ENCODE data around the gene ZNF573. TPM values are rescaled to one million over a fixed set of nuclear protein-coding genes. Genes with fewer than 3 reads are reported as not detected.

ZNF573 gene
- total RNA-seq, 1 experiment from 2014 or later, result 17.5 TPM

- peak overlapping the region in 1 of 3 experiments; percentile 95; a peak in 1 of 7 replicates for H3K27ac Mint-ChIP-seq
- peaks cover 27 to 29% of the 10 kb centered on the region in 2 experiments for H3K4me1 Mint-ChIP-seq
- H3K4me1 ChIP-seq (ENCODE audit: insufficient read depth, low read length), result peaks cover 8% of the 10 kb centered on the region; the same call in 1 of the 2 replicates
- no peaks in the 10 kb centered on the region for H3K27me3 ChIP-seq (ENCODE audit: insufficient read depth, low read length)
- no peak for DNase-seq
- H3K9me3 Mint-ChIP-seq, result no peaks in the 10 kb centered on the region
- H3K56ac ChIP-seq (ENCODE audit: insufficient read length, low read depth, low read length), result no peak overlapping the region
- H2BK5ac ChIP-seq (ENCODE audit: insufficient read length, low read length), result no peak overlapping the region
- no peak overlapping the region for H2AK5ac ChIP-seq (ENCODE audit: insufficient read length, low read length)
- H3K14ac ChIP-seq (ENCODE audit: insufficient read depth, low read length), result no peak overlapping the region
- H3K9ac ChIP-seq (ENCODE audit: extremely low read depth, insufficient read length, low read length), result no peak overlapping the region
- no peak overlapping the region for H3K27ac ChIP-seq (ENCODE audit: insufficient read length, low read depth, low read length)
- WGBS (ENCODE audit: extremely low coverage, insufficient read length, low lambda C conversion rate), result no CpG with 5 or more reads among the region's 8 CpGs
- H2AFZ ChIP-seq (ENCODE audit: low read length), result no peak overlapping the region
- H3K36me3 Mint-ChIP-seq (ENCODE audit: insufficient read depth in 1 of 3, low read depth in 3 of 3), result peaks cover 2 to 7% (median 6%) of the 10 kb centered on the region in 3 experiments; a peak in 4 of 7 replicates
- no peak overlapping the region for H3T11ph ChIP-seq (ENCODE audit: low read length)
- H2BK12ac ChIP-seq (ENCODE audit: insufficient read length, low read depth, low read length), result no peak overlapping the region
- peaks cover 5% of the 10 kb centered on the region for H3K23me2 ChIP-seq (ENCODE audit: insufficient read length, low read depth, low read length, poor library complexity, severe bottlenecking)
- no peak overlapping the region for H3K18ac ChIP-seq (ENCODE audit: insufficient read length, low read depth, low read length)
- no peak overlapping the region for H4K5ac ChIP-seq (ENCODE audit: insufficient read length, low read depth, low read length)
- no peaks in the 10 kb centered on the region; the same call in 1 of the 2 replicates for H3K27me3 Mint-ChIP-seq (ENCODE audit: low read depth)
- H4K8ac ChIP-seq (replicated peaks; ENCODE audit: insufficient read length, low read depth, low read length), result no peak overlapping the region
- no peak for TF ChIP-seq CTCF (conservative IDR thresholded peaks at IDR 0.05)
- H4K91ac ChIP-seq (ENCODE audit: insufficient read length, low read depth, low read length), result no peak overlapping the region
- H3K23ac ChIP-seq (ENCODE audit: insufficient read length, low read depth, low read length), result no peak overlapping the region
- no peaks in the 10 kb centered on the region for H4K20me1 ChIP-seq (ENCODE audit: control insufficient read depth, insufficient read depth, insufficient read length)
- H2BK15ac ChIP-seq (ENCODE audit: low read depth, low read length), result no peak overlapping the region
- no peak overlapping the region for H2BK20ac ChIP-seq (ENCODE audit: low read depth, low read length, poor library complexity, severe bottlenecking)
- H3K4me2 ChIP-seq (ENCODE audit: insufficient read depth, insufficient read length, low read length), result peak overlapping the region; percentile 64
- no peak overlapping the region for H3K4ac ChIP-seq (ENCODE audit: low read depth, low read length)
- H3K4me3 Mint-ChIP-seq, result peak overlapping the region; percentile 97 to 98
- no peaks in the 10 kb centered on the region for H3K79me1 ChIP-seq (ENCODE audit: insufficient read depth, low read depth, low read length, poor library complexity, severe bottlenecking)
- H2BK120ac ChIP-seq (ENCODE audit: low read depth, low read length, poor library complexity, severe bottlenecking), result no peak overlapping the region
- 0 out of 2 replicates have a peak, but pooled peaks cover 1% of the 10 kb centered on the region for H3K79me2 ChIP-seq (ENCODE audit: insufficient read depth, low read length)
- H3K9me3 ChIP-seq (ENCODE audit: control insufficient read depth, low read depth, low read length), result no peaks in the 10 kb centered on the region
These were observed 59.5 kb downstream of the ZNF573 start for GRCh38 chr19:37719927-37720265.

Data from H9 (cell line).